Choroid plexus epithelial cell (primary cell): ENCODE data around the gene ING4.
A peak's percentile ranks its signal among the peaks of the same experiment; 100 is the strongest.

Source experiments
- DNase-seq: peaks from one replicate; pipeline ENCODE4 v3.0.0-alpha.2; 2010; ENCODE audit warnings: low read depth
- H3K4me3 ChIP-seq: 2 replicates; pipeline ENCODE4 v1.5.1; 2011; ENCODE audit warnings: low read depth, mild to moderate bottlenecking, control low read depth, low read length, moderate library complexity
- TF ChIP-seq, protein P1 (sequence below): conservative IDR thresholded peaks from 2 replicates; pipeline ENCODE4 v1.5.1; 2011; ENCODE audit warnings: low read depth, mild to moderate bottlenecking, control low read depth, inconsistent platforms, low read length, moderate library complexity

ING4 gene

GRCh38 chr12:6653987-6654386, 8.9 kb downstream of the ING4 start:
- H3K4me3 ChIP-seq, result no peak overlapping the region

DNA sequence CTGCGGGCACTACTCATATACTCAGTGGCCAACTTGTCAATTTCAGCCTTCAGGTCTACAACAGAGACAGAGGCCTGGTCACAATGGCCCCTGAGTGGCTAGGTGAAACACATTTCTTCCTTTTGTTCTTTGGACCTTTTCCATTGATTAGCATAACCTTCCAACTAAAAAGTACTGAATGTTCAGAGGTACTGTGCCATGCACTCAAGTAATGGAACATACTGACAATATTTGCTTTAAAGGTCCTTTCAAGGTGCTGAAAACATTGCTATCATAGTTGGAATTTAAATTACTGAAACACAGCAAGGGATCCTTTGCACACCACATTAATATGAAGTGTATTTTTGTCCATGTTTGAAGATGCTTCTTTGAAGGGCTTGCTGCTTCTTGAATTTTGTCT, 9.6 kb downstream of the ING4 start:
- TF ChIP-seq, protein P1, sequence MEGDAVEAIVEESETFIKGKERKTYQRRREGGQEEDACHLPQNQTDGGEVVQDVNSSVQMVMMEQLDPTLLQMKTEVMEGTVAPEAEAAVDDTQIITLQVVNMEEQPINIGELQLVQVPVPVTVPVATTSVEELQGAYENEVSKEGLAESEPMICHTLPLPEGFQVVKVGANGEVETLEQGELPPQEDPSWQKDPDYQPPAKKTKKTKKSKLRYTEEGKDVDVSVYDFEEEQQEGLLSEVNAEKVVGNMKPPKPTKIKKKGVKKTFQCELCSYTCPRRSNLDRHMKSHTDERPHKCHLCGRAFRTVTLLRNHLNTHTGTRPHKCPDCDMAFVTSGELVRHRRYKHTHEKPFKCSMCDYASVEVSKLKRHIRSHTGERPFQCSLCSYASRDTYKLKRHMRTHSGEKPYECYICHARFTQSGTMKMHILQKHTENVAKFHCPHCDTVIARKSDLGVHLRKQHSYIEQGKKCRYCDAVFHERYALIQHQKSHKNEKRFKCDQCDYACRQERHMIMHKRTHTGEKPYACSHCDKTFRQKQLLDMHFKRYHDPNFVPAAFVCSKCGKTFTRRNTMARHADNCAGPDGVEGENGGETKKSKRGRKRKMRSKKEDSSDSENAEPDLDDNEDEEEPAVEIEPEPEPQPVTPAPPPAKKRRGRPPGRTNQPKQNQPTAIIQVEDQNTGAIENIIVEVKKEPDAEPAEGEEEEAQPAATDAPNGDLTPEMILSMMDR, result no peak
- no peak overlapping the region for H3K4me3 ChIP-seq
- DNase-seq, result no peak

More at GRCh38 chr12:6653987-6654386, 8.9 kb downstream of the ING4 start:
- DNase-seq, result no peak
- TF ChIP-seq, protein P1, result no peak

DNA sequence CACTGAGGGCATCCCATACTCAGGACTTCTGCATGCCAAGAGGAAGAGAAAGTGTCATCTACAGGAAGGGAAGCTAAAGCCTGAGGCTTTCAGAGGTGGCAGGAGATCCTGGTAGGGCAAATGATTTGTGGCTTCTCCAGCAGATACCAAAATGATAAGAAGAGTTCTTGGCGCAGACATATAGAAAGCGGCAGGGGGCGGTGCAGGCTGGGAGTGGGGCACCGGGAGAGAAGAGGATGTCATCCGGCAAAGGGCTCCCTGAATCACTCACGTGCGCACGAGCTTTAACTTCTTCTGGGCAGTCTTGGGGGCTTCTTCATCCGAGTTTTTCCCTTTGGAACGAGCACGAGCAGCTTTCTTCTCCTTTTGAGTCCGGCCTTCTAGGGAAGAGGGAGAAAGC, 10.5 kb downstream of the ING4 start:
- DNase-seq, result no peak
- TF ChIP-seq, protein P1, result no peak

GRCh38 chr12:6650832-6651231, 12.1 kb downstream of the ING4 start:
- no peak for DNase-seq
- H3K4me3 ChIP-seq, result no peak overlapping the region
- TF ChIP-seq, protein P1, result no peak

More for the DNA sequence above, 10.5 kb downstream of the ING4 start:
- no peak overlapping the region for H3K4me3 ChIP-seq

GRCh38 chr12:6647083-6647604, 15.8 kb downstream of the ING4 start, which contains the start of gene ACRBP:
Gene ACRBP, minus strand, starts transcription at chr12:6647432. Its CDS starts 66 bp downstream, at chr12:6647366.
- peak within 1 kb of the TSS; percentile 44 for H3K4me3 ChIP-seq
- DNase-seq, result peak; percentile 52

GRCh38 chr12:6646276-6647082, 16.4 kb downstream of the ING4 start:
- DNase-seq, result no peak
- TF ChIP-seq, protein P1, result no peak
- peak overlapping the region; percentile 44 for H3K4me3 ChIP-seq

More at GRCh38 chr12:6647083-6647604, 15.8 kb downstream of the ING4 start, which contains the start of gene ACRBP:
- TF ChIP-seq, protein P1, result no peak
